HepG2 (cell line): ENCODE data around the gene FAM184B.
"Not testable (repeated sequence)": the region's sequence is repeated elsewhere in the genome, so short reads cannot be mapped to it uniquely, and the experiment has no call there.

ENCODE experiments used
- BRD4 ChIP-seq: sonication (generic); formaldehyde crosslinking; IDR thresholded peaks from 2 replicates; pipeline ENCODE4 v1.4.0; 2020; ENCODE audit warnings: missing genetic modification reagents
- TCF7L2 ChIP-seq: IDR thresholded peaks from 2 replicates; pipeline ENCODE4 v1.6.1; 2011; ENCODE audit warnings: mild to moderate bottlenecking, low read depth, low read length, moderate library complexity
- ZNF83 ChIP-seq: sonication (generic); formaldehyde crosslinking; IDR thresholded peaks from 2 replicates; pipeline ENCODE4 v1.4.0; 2020; ENCODE audit warnings: missing genetic modification reagents, mild to moderate bottlenecking, borderline replicate concordance

GRCh38 chr4:17684648-17685047, 96.8 kb downstream of the FAM184B start:
- not testable (repeated sequence) for TF ChIP-seq BRD4; ZNF83 (CRISPR knock-in tag); TCF7L2
